ENCODE data around the gene RRP12.

Gene RRP12

GRCh38 chr10:97333351-97333600 is 67.9 kb downstream of the RRP12 start:
- peak; percentile 11 for TF ChIP-seq CTCF (IDR thresholded peaks at IDR 0.05; ENCODE audit: control insufficient read depth, insufficient read depth, low read depth, low read length, missing control alignments)
- H3K4me3 ChIP-seq (ENCODE audit: control insufficient read depth, low read depth, low read length) = peak overlapping the region; percentile 64
- DNase-seq (ENCODE audit: low read depth) = no peak

- H3K4me3 ChIP-seq (ENCODE audit: control insufficient read depth, low read depth, low read length) = peak overlapping the region; percentile 64
- TF ChIP-seq CTCF (IDR thresholded peaks at IDR 0.05; ENCODE audit: control insufficient read depth, insufficient read depth, low read depth, low read length, missing control alignments) = peak; percentile 62
- DNase-seq (ENCODE audit: low read depth) = peak; percentile 76
Observed at GRCh38 chr10:97332591-97333350, 68.4 kb downstream of the RRP12 start.

- H3K4me3 ChIP-seq (ENCODE audit: control insufficient read depth, low read depth, low read length) = no peak overlapping the region
- TF ChIP-seq CTCF (IDR thresholded peaks at IDR 0.05; ENCODE audit: control insufficient read depth, insufficient read depth, low read depth, low read length, missing control alignments) = no peak
- DNase-seq (ENCODE audit: low read depth) = no peak
Observed at GRCh38 chr10:97331153-97331703, 69.9 kb downstream of the RRP12 start.

- DNase-seq (ENCODE audit: low read depth) = no peak
- no peak overlapping the region for H3K4me3 ChIP-seq (ENCODE audit: control insufficient read depth, low read depth, low read length)
- no peak for TF ChIP-seq CTCF (IDR thresholded peaks at IDR 0.05; ENCODE audit: control insufficient read depth, insufficient read depth, low read depth, low read length, missing control alignments)
Observed at GRCh38 chr10:97329766-97330165, 71.4 kb downstream of the RRP12 start.

- no peak for TF ChIP-seq CTCF (IDR thresholded peaks at IDR 0.05; ENCODE audit: control insufficient read depth, insufficient read depth, low read depth, low read length, missing control alignments)
- H3K4me3 ChIP-seq (ENCODE audit: control insufficient read depth, low read depth, low read length) = no peak overlapping the region
- DNase-seq (ENCODE audit: low read depth) = no peak
Observed at GRCh38 chr10:97328646-97329453, 72.3 kb downstream of the RRP12 start.

GRCh38 chr10:97327348-97328294 is 73.5 kb downstream of the RRP12 start:
- no peak overlapping the region for H3K4me3 ChIP-seq (ENCODE audit: control insufficient read depth, low read depth, low read length)
- no peak for DNase-seq (ENCODE audit: low read depth)
- no peak for TF ChIP-seq CTCF (IDR thresholded peaks at IDR 0.05; ENCODE audit: control insufficient read depth, insufficient read depth, low read depth, low read length, missing control alignments)

Measured in AG09309 (cell line).